ENCODE results near the gene NUSAP1. TPM values are rescaled to one million over a fixed set of nuclear protein-coding genes. Genes with fewer than 3 reads are reported as not detected.
"Not testable (repeated sequence)": the region's sequence is repeated elsewhere in the genome, so short reads cannot be mapped to it uniquely, and the experiment has no call there.

The NUSAP1 gene
- total RNA-seq, 1 donor from 2014 or later, result 6.6 TPM

- no peak for DNase-seq (ENCODE audit: low read depth)
Observed at GRCh38 chr15:41411441-41411840, 78.8 kb downstream of the NUSAP1 start.

DNA sequence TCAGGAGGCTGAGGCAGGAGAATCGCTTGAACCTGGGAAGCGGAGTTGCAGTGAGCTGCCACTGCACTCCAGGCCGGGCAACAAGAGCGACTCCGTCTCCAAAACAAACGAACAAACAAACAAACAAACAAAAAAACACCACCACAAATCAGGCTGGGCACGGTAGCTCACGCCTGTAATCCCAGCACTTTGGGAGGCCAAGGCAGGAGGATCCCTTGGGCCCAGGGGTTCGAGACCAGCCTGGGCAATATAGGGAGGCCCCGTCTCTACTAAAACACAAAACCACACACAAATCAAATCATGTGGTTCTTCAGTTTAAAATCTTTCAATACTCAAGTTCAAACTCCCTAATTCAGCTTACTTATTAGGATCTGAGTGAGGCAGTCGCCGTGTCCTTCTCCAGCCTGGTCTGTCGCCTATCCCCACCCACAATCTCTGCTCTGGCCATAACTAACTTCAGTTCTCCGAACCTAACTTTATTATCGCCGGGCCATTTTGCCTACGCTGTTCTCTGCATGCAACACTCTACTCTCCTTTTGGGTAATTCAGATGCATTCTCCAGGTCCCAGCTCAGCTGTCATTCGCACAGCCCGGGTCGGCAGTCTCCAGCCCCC lies 83.6 kb downstream of the NUSAP1 start:
- DNase-seq (ENCODE audit: low read depth), result no peak

DNA sequence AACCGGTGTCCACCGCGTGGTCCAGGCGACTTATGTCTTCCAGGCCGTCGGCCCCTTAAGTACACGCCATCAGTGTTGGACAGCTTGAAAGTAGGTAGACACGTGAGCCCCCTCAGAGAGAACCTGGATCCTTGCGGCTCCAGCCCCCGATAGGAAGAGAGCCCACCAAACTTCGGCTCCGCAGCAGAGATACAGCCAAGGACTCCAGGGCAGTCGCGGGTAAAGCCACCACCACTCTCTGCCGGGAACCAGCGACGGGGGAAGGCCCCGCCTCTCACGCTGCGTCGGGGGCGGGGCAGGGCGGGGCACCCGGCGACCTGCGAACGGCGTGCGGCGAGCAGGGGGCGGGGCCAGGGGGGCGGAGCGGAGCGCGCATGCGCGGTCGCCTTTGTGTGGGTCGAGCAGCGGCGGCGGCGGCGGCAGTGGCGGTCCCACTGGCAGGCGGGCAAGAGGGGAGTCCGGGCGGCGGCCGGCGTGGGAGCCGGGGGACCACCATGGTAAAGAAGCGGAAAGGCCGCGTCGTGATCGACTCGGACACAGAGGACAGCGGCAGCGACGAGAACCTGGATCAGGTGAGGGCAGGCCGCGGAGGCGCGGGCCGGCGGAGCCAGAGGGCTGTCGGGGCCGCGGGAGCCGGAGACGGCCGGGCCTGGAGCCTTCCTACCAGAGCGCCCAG lies 84.2 kb downstream of the NUSAP1 start, which contains the start of gene RTF1:
Gene RTF1, plus strand, starts transcription at position 354 of the 676 bp plus-strand sequence. Its CDS starts 21 bp downstream, at position 375.
- peak; percentile 91 for DNase-seq (ENCODE audit: low read depth)

DNA sequence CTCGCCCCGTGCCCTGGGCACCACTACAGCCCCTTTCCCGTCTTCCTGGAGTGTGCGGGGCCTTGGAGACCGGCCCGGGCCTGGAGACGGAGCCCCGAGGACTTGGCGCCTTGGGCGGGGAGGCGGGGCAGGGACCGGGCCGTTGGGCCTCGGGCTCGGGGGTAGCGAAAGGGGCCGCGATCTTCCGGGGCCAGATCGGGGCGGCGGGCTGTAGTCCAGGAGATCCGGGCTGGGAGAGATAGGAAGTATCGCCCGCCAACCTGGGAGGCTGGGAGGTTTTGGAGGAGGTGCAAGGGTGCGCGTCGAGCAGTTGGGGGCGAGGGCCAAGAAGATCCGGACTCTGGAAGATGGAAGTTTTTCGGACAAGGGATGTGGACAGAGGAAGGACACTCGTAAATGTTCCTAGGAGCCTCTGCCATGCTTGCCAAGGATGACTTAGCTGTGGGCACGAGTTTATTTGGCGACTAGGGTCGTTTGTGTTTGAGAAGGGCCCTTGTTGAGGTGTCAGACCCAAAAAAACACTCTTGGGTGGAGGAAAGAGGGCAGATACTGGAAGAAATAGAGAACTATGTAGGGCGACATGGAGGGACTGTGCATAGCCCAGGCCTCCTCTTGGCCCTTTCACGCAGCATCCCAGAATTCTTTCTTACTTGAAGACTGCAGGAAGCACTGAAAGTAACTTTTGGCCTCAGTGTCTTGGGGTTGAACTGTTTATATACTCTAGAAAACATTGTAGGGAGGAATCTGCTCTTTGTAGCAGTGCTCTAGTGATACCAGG lies 84.9 kb downstream of the NUSAP1 start:
- DNase-seq (ENCODE audit: low read depth), result peak; percentile 42

GRCh38 chr15:41423979-41424659 lies 91.4 kb downstream of the NUSAP1 start:
- DNase-seq (ENCODE audit: low read depth), result no peak

DNA sequence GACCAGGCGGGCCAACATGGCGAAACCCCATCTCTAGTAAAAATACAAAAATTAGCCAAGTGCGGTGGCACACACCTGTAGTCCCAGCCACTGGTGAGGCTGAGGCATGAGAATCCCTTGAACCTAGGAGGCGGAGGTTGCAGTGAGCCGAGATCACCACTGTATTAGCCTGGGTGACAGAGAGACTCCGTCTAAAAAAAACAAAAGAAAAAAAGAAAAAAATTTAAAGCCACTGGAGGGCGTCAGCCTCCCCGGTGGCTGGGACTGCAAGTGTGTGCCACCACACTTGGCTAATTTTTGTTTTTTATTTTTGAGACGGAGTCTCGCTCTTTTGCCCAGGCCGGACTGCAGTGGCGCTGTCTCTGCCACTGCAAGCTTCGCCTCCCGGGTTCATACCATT lies 92.1 kb downstream of the NUSAP1 start:
- DNase-seq (ENCODE audit: low read depth), result no peak

DNA sequence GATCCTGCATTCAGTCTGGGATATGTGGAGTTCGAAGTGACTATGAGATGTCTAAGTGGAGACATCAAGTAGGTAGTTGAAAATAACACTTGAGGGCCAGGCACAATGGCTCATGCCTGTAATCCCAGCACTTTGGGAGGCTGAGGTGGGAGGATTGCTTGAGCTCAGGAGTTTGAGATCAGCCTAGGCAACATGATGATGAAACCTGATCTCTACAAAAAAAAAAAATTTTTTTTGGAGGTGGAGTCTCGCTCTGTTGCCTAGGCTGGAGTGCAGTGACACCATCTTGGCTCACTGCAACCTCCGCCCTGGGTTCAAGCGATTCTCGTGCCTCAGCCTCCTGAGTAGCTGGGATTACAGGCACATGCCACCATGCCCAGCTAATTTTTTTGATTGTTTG lies 93.2 kb downstream of the NUSAP1 start:
- not testable (repeated sequence) for DNase-seq (ENCODE audit: low read depth)

DNA sequence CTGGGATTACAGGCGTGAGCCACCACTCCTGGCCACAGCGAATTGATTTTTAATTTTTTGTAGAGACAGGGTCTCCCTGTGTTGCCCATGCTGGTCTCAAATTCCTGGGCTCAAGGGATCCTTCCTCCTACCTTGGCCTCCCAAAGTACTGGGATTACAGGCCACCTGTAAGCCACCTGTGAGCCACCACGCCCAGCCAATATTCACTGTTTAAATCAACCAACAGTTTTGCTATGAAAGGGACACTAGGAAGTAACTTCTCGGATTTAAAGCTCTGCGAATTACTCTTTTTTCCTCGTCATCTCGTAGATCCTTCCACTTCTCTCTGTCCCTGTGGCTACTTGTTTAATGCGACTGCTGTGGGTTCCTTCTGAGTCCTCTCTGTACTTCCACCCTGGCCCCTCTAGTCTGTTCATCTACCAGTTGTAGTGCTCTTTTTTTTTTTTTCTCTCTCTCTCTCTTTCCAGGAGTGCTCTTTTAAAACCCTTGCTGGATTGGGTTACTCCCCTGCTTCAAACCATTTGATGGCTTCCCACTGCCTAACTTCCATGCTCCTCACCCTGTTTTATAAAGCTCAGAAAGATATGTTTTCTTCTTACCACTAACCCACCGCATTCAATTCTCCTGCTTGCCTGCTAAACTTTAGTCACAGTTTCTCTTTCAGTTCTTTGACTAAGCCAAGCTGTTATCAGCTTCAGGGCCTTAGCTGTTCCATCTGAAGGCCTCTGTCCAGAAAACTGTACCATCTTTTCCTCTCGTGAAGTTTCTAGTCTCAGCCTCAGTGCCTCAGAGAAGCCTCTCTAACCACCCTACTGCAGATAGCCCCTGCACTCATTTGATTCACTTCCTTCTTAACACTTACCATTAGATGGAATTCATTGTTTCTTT lies 96.6 kb downstream of the NUSAP1 start:
- DNase-seq (ENCODE audit: low read depth), result no peak

Other genes with a start within 250 kb of the NUSAP1 start
- gene INO80, start 216.6 kb upstream of the NUSAP1 start, total RNA-seq, result 14.0 and 14.8 TPM in 2 replicates
- not detected in 2 replicates for gene EXD1, start 102.1 kb upstream of the NUSAP1 start, total RNA-seq
- gene CHP1, start 101.6 kb upstream of the NUSAP1 start, total RNA-seq, result 119 and 133 TPM in 2 replicates
- gene OIP5, start 290 bp upstream of the NUSAP1 start, total RNA-seq, result 0.78 TPM in 1 of 2 replicates, not detected in the other
- gene NDUFAF1, start 69.6 kb downstream of the NUSAP1 start, total RNA-seq, result 42.1 and 50.1 TPM in 2 replicates
- gene RTF1, start 84.2 kb downstream of the NUSAP1 start, total RNA-seq, result 19.4 and 21.2 TPM in 2 replicates
- gene ITPKA, start 161.0 kb downstream of the NUSAP1 start, total RNA-seq, result 6.2 and 10.7 TPM in 2 replicates
- gene LTK, start 180.9 kb downstream of the NUSAP1 start, total RNA-seq, result 6.4 and 6.6 TPM in 2 replicates
- 15.9 and 20.4 TPM in 2 replicates for gene RPAP1, start 211.4 kb downstream of the NUSAP1 start, total RNA-seq
- gene TYRO3, start 226.3 kb downstream of the NUSAP1 start, total RNA-seq, result 3.9 and 9.6 TPM in 2 replicates

Measured in myocyte (in vitro differentiated cells).